K562 (cell line): Measurements from ENCODE around the gene SPATA33. TPM values are rescaled to one million over a fixed set of nuclear protein-coding genes. Genes with fewer than 3 reads are reported as not detected.

Source experiments
- ARNT ChIP-seq, 2 experiments: fragments of 450-650 bp; IDR thresholded peaks; 2 replicates each; pipeline ENCODE4 v1.6.1; 2016; ENCODE audit warnings: mild to moderate bottlenecking in 1 of 2
- BRD4 ChIP-seq: fragments of 200-600 bp; sonication (generic); IDR thresholded peaks from 2 replicates; pipeline ENCODE4 v1.6.1; 2017; ENCODE audit warnings: inconsistent platforms
- EP400 ChIP-seq: fragments of 450-650 bp; IDR thresholded peaks from 2 replicates; pipeline ENCODE4 v1.6.1; 2017; ENCODE audit warnings: antibody characterized with exemption, mild to moderate bottlenecking, moderate library complexity
- SMAD1 ChIP-seq: fragments of 150-350 bp; IDR thresholded peaks from 2 replicates; pipeline ENCODE4 v1.6.1; 2014; ENCODE audit warnings: low read length, low read depth; ENCODE audit not compliant: partially characterized antibody
- SMARCA4 ChIP-seq: fragments of 450-650 bp; IDR thresholded peaks from 2 replicates; pipeline ENCODE4 v1.6.1; 2016
- SREBF1 ChIP-seq: fragments of 150-350 bp; IDR thresholded peaks from 2 replicates; pipeline ENCODE4 v1.6.1; 2014; ENCODE audit warnings: antibody characterized with exemption, low read depth, low read length, borderline replicate concordance
- ZEB2 ChIP-seq: fragments of 450-650 bp; IDR thresholded peaks from 2 replicates; pipeline ENCODE4 v1.6.1; 2016
- ZNF134 ChIP-seq: fragments of 250-450 bp; sonication (Bioruptor Pico); conservative IDR thresholded peaks from 2 replicates; pipeline ENCODE4 v1.4.0; 2020
- ZNF224 ChIP-seq: sonication (generic); formaldehyde crosslinking; IDR thresholded peaks from 2 replicates; pipeline ENCODE4 v1.8.0; 2022; ENCODE audit warnings: mild to moderate bottlenecking, missing genetic modification reagents
- polyA plus RNA-seq, 8 experiments: library from polyadenylated mRNA; depleted of rRNA in 4 of 8; stranded (reverse) in 5 of 8; unstranded in 3 of 8; fragments of >200 nt; fragmentation: Nextera tagmentation in 2 of 8; fragmentation: Illumina TruSeq in 1 of 8; extraction: Ambion mirVana in 2 of 8; extraction: Trizol in 1 of 8; gene quantifications; 2 replicates each; pipeline versions ENCODE4 v1.2.1 to v1.2.3, GENCODE V29; 2011 to 2014; ENCODE audit warnings: inconsistent platforms in 1 of 8, missing spikeins in 1 of 8
- total RNA-seq, 7 experiments: library from RNA; depleted of rRNA in 6 of 7; stranded (reverse); fragments of >200 nt in 6 of 7; fragmentation: Illumina TruSeq in 2 of 7; extraction: Trizol in 2 of 7; gene quantifications; 2 replicates each; pipeline versions ENCODE4 v1.2.1 to v1.2.3, GENCODE V29; 2011 to 2021; ENCODE audit warnings: low replicate concordance in 1 of 7
- TF ChIP-seq, protein P1 (sequence below), 2 experiments: fragments of 450-650 bp in 1 of 2; sonication (generic) in 1 of 2; formaldehyde crosslinking in 1 of 2; IDR thresholded peaks; 2 replicates each; pipeline versions ENCODE4 v1.7.1 to v1.9.0; 2016 to 2022; ENCODE audit warnings: inconsistent platforms in 1 of 2, mild to moderate bottlenecking in 1 of 2, missing genetic modification reagents in 1 of 2
- TF ChIP-seq, protein P2 (sequence below): sonication (generic); formaldehyde crosslinking; IDR thresholded peaks from 2 replicates; pipeline ENCODE4 v1.8.1; 2022; ENCODE audit warnings: missing genetic modification reagents
- TF ChIP-seq, protein P3 (sequence below): fragments of 250-450 bp; sonication (Bioruptor Pico); IDR thresholded peaks from 2 replicates; pipeline ENCODE4 v1.5.1; 2021; ENCODE audit warnings: mild to moderate bottlenecking
- TF ChIP-seq, protein P4 (sequence below): fragments of 250-450 bp; sonication (Bioruptor Pico); IDR thresholded peaks from 2 replicates; pipeline ENCODE4 v1.8.0; 2022; ENCODE audit warnings: moderate library complexity, mild to moderate bottlenecking, inconsistent platforms

Gene SPATA33
- total and polyA plus RNA-seq, 9 of the 15 experiments (the other 6 are each of a cell fraction or from before 2014, with no cell fraction given) = 4.0 to 20.0 (median 11.8) TPM

DNA sequence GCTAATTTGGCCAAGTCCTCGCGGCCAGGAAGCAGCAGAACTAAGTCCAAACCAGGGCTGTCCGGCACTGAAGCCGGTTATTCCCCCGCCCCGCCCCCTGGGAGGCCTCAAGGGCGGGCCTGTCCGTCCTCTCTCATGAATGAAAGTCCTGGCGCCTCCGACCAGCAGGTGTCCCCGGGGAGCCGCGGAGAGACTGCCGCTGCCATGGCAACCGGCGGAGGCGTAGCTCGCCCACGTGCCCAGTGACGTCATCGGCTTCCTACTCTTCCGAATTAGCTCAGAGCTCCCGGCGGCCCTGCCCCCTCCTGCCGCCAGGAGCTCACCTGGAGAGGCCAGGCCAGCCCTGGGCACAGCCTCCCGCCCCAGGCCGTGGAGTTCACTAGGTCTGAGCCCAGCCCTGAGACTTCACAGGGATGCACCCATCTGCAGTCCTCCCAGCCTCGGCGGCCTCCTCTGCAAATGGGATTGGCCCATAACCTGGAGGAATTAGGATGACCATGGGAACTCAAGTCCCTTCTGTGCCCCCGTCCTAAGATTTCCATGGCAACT, 42.5 kb downstream of the SPATA33 start (continued):
- TF ChIP-seq, protein P1, sequence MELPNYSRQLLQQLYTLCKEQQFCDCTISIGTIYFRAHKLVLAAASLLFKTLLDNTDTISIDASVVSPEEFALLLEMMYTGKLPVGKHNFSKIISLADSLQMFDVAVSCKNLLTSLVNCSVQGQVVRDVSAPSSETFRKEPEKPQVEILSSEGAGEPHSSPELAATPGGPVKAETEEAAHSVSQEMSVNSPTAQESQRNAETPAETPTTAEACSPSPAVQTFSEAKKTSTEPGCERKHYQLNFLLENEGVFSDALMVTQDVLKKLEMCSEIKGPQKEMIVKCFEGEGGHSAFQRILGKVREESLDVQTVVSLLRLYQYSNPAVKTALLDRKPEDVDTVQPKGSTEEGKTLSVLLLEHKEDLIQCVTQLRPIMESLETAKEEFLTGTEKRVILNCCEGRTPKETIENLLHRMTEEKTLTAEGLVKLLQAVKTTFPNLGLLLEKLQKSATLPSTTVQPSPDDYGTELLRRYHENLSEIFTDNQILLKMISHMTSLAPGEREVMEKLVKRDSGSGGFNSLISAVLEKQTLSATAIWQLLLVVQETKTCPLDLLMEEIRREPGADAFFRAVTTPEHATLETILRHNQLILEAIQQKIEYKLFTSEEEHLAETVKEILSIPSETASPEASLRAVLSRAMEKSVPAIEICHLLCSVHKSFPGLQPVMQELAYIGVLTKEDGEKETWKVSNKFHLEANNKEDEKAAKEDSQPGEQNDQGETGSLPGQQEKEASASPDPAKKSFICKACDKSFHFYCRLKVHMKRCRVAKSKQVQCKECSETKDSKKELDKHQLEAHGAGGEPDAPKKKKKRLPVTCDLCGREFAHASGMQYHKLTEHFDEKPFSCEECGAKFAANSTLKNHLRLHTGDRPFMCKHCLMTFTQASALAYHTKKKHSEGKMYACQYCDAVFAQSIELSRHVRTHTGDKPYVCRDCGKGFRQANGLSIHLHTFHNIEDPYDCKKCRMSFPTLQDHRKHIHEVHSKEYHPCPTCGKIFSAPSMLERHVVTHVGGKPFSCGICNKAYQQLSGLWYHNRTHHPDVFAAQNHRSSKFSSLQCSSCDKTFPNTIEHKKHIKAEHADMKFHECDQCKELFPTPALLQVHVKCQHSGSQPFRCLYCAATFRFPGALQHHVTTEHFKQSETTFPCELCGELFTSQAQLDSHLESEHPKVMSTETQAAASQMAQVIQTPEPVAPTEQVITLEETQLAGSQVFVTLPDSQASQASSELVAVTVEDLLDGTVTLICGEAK (IDR thresholded peaks at IDR 0.05) = peak; percentile 34; the same call in 1 of the 2 replicates
- TF ChIP-seq, protein P1 (CRISPR knock-in tag; IDR thresholded peaks at IDR 0.05) = 0 out of 2 replicates have a peak, but pooled peaks have one; percentile 15
- TF ChIP-seq, protein P2, sequence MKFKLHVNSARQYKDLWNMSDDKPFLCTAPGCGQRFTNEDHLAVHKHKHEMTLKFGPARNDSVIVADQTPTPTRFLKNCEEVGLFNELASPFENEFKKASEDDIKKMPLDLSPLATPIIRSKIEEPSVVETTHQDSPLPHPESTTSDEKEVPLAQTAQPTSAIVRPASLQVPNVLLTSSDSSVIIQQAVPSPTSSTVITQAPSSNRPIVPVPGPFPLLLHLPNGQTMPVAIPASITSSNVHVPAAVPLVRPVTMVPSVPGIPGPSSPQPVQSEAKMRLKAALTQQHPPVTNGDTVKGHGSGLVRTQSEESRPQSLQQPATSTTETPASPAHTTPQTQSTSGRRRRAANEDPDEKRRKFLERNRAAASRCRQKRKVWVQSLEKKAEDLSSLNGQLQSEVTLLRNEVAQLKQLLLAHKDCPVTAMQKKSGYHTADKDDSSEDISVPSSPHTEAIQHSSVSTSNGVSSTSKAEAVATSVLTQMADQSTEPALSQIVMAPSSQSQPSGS = peak; percentile 93; the same call in 1 of the 2 replicates
- TF ChIP-seq ZEB2 (peak; percentile 80), SMAD1 (no peak), BRD4 (no peak), SMARCA4 (0 out of 2 replicates have a peak, but pooled peaks have one; percentile 14), SREBF1 (no peak), ARNT (IDR thresholded peaks at IDR 0.05) (no peak; a peak in 1 of 4 replicates), EP400 (peak; percentile 56), ZNF134 (no peak), ZNF224 (CRISPR knock-in tag) (no peak)
- TF ChIP-seq, protein P3, sequence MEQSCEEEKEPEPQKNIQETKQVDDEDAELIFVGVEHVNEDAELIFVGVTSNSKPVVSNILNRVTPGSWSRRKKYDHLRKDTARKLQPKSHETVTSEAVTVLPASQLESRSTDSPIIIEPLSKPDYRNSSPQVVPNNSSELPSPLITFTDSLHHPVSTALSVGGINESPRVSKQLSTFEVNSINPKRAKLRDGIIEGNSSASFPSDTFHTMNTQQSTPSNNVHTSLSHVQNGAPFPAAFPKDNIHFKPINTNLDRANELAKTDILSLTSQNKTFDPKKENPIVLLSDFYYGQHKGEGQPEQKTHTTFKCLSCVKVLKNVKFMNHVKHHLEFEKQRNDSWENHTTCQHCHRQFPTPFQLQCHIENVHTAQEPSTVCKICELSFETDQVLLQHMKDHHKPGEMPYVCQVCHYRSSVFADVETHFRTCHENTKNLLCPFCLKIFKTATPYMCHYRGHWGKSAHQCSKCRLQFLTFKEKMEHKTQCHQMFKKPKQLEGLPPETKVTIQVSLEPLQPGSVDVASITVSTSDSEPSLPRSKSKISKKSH (CRISPR knock-in tag) = no peak
- TF ChIP-seq, protein P4, sequence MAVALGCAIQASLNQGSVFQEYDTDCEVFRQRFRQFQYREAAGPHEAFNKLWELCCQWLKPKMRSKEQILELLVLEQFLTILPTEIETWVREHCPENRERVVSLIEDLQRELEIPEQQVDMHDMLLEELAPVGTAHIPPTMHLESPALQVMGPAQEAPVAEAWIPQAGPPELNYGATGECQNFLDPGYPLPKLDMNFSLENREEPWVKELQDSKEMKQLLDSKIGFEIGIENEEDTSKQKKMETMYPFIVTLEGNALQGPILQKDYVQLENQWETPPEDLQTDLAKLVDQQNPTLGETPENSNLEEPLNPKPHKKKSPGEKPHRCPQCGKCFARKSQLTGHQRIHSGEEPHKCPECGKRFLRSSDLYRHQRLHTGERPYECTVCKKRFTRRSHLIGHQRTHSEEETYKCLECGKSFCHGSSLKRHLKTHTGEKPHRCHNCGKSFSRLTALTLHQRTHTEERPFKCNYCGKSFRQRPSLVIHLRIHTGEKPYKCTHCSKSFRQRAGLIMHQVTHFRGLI (CRISPR knock-in tag) = peak; percentile 23; the same call in 1 of the 2 replicates
